Cerebellar cortex (tissue), 1 donor: ENCODE results near the gene SYPL1.

Source experiments
- DNase-seq: peaks from one replicate; pipeline ENCODE4 v3.0.0-alpha.2; 2015; ENCODE audit warnings: low spot score

The SYPL1 gene

DNA sequence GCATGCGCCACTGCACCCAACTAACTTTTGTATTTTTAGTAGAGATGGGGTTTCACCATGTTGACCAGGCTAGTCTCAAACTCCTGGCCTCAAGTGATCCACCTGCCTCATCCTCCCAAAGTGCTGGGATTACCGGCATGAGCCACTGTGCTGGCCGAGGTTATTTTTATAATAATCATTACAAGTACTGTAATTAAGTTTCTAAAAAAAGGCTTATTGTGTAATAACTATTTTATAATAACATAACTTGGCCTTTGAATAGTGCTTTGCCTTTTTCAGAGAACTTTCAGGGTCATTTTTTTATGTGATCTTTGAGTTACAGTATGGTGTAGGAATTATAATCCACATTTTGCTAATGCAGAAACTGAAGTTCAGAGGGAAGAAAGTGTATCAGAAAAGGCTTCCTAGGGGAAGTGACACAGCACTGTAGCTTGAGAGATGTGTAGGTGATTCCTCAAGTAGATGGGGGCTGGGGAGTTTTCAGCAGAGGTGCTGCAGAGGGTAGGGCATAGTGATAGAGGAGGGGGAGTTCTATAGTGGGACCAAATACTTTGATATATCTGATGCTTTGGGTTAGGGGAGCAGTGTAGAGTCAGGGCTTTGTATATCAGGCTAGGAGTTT is 9.2 kb upstream of the SYPL1 start:
- DNase-seq: no peak

DNA sequence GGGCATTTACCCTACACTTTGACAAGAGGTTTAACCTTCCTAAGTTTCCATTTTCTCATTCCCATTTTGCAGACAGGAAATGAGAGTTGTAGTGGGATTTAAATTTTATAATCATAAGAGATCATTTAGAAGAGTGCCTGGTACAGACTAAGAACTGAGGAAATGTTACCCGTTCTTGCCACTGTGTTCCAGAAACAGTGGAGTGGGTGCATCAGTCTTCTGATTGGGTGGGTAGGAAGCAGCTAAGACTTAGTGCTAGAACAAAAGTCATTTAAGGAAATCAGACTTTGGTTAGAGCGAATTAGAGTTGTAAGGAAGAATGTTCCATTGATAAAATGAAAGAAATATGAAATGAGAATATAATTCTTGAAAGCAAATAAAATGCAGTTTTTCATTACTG is 8.4 kb upstream of the SYPL1 start:
- no peak for DNase-seq

DNA sequence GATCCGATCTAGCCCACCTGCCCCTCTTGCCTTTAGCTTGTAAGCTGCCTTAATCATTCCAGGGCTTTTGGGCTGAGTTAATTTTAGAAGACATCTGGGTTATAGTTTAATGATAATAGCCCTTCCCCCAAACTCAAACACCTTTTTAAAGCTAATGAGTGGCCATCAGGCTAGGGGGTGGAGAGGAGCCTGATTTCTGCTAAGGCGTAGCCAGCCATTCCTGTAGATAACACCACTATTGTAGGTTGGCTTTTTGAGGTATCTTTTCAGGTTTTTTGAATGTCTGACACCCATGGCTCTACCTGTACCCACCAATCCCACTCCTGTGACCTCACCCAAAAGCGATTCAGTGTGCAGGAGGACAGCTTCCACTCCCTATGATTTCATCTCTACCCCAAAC is 7.6 kb upstream of the SYPL1 start:
- DNase-seq: no peak

GRCh38 chr7:106117786-106118544 is 5.9 kb upstream of the SYPL1 start:
- no peak for DNase-seq

GRCh38 chr7:106116161-106116704 is 4.1 kb upstream of the SYPL1 start:
- DNase-seq: no peak

GRCh38 chr7:106114716-106115383 is 2.7 kb upstream of the SYPL1 start:
- DNase-seq: peak; percentile 13

GRCh38 chr7:106112972-106113421 is 885 bp upstream of the SYPL1 start:
- peak; percentile 12 for DNase-seq

DNA sequence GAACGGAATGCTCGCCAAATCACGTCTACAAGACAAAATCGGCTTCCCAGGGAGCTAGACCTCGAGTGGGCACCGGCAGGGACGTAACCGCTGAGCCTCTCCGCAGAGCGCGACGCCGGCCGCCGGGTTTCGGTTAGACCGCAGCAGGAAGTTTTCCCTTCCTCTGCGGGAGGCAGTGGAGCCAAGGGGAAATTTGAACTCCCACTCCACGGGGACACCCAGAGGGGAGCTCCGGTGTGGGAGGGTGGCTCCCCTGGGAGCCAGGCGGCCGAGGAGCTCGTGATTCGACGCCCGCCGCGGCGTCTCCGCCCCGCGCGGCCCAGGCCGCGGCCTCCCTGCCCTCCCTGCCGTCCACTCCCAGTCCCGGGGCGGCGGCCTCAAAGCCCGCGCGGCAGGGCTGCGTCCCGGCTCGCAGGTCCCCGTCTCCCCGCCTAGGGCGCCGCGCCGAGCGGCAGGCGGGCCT is 426 bp downstream of the SYPL1 start:
- DNase-seq: no peak

DNA sequence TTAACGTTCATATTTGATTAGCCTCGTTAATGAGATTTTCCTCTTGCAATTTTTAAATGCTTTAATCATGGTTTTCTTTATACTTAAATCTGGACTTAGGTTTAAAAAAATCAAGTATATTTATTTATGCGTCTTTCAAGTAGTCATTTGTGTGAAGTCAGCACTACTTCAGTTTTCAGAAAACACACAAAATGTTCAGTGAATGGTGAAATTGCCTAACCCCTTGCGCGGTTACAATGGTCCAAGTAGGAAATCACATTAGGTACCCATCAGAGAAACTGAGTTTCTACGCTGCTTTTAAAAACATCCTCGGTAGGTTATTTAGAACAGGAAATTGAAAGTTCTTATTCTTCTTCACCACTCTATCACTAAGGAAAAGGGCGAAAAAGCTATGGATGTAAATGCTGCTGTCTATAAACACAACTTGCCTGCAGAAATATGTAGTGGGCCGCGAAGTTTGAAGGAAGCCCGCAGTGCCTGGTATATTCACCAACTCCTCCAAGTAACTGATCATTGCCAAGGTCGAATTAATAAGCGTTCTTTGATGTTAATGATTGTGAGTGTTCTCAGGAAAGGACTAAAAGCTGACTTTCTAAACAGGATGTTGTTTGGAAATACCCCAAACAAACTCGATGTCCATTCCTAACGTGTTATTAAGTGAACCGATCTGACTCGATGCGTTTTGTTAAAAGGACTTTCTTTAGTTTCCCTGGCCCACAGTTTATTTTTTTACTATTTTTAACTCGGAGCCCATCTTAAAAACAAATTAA is 1.0 kb downstream of the SYPL1 start:
- peak; percentile 44 for DNase-seq

- peak; percentile 28 for DNase-seq
These were observed 1.9 kb downstream of the SYPL1 start for GRCh38 chr7:106110238-106110560.

DNA sequence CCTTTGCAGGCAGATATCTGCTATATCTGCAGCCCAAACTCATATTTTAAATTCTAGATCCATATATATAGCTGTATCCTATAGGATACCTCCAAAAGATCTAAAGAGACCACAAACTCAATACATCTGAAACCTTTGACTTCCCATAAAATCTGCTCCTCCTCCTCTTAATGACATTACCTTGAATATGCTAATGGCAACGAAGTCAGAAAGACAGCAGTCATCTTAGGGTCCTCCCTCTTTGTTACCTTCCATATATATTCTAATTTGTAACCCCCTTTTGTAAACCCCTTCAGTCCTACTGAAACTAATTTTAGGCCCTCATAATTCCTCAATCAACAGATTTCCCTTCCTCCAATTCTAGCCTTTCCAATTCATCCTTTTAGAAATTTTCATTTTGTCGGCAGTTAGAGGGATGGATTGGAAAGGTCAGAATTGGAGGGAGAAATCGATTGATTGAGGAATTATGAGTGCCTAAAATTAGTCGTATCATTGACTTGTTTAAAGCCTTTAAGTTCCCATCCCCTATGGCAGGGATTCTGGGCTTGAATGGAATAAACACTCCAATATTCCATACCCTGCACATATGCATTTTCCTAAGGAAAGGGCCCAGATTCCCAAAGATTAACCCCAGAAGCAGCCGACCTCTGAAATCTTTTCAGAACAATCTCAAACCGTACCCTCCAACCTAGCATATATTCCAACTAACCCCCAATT is 2.4 kb downstream of the SYPL1 start:
- no peak for DNase-seq

GRCh38 chr7:106108991-106109390 is 3.1 kb downstream of the SYPL1 start:
- peak; percentile 17 for DNase-seq

GRCh38 chr7:106104721-106105260 is 7.3 kb downstream of the SYPL1 start:
- no peak for DNase-seq

- no peak for DNase-seq
These were observed 9.6 kb downstream of the SYPL1 start for GRCh38 chr7:106102387-106102966.

DNA sequence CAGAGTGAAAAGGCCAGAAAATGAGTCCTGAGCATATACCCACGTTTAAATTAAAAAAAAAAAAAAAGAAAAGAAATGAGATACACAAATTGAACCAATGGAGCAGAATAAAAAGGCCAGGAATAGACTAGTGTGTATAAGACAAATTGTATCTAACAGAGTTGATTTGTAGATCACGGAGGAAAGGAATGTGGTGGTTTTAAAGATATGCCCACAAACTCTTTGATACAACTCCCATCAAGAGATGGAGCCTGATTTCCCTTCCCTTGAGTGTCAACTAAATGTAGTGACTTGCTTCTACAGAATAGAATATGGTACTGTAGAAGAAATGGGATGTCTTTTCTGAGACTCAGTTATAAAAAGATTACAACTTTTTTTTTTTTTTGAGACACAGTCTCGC is 10.4 kb downstream of the SYPL1 start:
- no peak for DNase-seq

DNA sequence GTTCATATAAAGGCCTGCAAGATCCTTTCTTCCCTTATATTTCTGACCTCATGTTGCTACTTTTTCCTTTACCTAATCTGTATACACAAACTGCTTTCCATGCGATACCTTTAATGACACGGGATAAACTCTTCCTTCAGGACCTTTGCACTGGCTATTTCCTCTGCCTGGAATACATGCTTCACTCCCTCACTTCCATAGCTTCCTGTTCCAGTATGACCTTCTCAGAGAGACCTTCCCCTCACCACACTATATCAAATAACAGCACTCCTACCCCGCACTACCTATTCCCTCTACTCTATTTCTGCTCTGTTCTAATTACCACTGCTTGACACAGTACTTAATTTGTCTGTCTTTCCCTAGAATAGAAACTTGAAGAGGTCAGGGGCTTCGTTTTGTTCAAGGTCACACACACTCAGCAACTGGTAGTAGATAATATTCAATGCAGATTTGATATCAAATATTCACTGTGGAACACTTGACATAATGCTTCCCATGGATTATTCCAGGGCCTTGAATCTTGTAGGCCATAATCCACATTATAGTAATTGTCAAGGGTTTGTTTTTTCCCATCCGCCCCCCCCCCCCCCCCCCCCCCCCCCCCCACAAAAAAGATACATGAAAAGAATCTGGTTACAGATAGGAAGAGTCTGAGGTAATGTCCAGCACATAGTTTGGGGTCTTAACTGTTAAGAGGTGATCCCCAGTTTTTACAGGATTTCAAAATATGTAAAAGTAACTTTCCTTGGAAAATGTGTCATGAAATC is 11.1 kb downstream of the SYPL1 start:
- DNase-seq: no peak

- no peak for DNase-seq
These were observed 12.6 kb downstream of the SYPL1 start for GRCh38 chr7:106099539-106099938.

DNA sequence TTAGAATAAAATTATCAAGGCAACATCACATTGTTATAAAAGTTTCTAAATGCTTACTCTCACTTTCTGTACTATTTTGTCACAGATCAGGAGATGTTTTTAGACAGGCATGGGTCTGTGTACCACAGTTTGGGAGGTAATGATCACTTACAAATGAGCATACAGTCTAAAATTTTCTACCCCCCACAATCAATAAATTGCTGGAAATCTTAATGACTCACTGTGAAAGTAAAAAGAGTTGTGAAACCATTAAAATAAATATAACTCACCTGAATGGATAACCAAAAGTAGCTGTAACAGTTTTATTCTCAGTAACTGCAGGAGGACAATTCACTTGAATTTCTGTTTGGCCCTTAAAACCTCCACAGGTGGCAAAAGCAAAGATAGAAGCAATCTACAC is 13.2 kb downstream of the SYPL1 start:
- DNase-seq: no peak

DNA sequence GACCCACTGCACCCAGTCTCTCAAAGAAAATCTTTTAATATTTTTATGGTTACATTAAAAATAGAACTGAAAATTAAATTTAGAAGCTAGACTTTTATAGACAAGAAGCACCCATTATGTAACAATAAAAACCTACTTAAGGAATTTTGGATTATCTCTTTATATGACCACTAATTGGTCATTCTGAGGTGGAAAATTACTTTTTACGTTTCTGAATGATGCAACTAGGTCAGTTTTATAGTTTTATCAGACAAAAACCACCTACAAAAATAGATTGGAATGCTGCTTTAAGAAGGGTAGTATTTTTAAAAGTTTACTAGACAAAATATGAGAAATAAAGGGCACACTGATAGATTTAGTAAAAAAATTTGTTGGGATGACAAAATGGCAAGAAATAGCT is 16.5 kb downstream of the SYPL1 start:
- no peak for DNase-seq

GRCh38 chr7:106094780-106095179 is 17.3 kb downstream of the SYPL1 start:
- no peak for DNase-seq
